Measurements from ENCODE around the gene ARMC8.

Gene ARMC8

GRCh38 chr3:138314751-138315150 lies 127.7 kb downstream of the ARMC8 start:
- TF ChIP-seq, protein P1, sequence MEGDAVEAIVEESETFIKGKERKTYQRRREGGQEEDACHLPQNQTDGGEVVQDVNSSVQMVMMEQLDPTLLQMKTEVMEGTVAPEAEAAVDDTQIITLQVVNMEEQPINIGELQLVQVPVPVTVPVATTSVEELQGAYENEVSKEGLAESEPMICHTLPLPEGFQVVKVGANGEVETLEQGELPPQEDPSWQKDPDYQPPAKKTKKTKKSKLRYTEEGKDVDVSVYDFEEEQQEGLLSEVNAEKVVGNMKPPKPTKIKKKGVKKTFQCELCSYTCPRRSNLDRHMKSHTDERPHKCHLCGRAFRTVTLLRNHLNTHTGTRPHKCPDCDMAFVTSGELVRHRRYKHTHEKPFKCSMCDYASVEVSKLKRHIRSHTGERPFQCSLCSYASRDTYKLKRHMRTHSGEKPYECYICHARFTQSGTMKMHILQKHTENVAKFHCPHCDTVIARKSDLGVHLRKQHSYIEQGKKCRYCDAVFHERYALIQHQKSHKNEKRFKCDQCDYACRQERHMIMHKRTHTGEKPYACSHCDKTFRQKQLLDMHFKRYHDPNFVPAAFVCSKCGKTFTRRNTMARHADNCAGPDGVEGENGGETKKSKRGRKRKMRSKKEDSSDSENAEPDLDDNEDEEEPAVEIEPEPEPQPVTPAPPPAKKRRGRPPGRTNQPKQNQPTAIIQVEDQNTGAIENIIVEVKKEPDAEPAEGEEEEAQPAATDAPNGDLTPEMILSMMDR (IDR thresholded peaks at IDR 0.05; ENCODE audit: control insufficient read depth, insufficient read depth, low read depth, low read length, missing control alignments): no peak
- no peak for DNase-seq (ENCODE audit: low read depth)
- no peak overlapping the region for H3K4me3 ChIP-seq (ENCODE audit: control insufficient read depth, low read depth, low read length)

DNA sequence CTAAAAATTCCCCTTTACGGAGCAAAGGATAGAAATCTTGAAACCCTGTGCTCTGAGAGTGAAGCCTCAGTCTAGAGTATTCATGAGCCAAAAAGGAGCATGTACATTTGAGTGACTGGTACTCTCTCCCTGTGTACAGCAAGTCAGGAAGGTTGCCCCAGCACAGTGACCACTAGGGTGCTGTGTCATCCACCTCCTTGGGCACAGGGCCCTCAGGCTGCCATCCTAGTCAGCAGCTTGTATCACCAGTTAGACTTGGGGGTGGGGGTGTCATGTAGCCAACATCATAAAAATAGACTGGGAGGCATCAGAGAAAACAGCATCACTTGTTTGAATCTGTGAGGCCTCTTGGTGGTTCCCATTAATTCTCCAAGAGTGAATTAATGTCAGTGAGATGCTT lies 130.6 kb downstream of the ARMC8 start:
- TF ChIP-seq, protein P1 (IDR thresholded peaks at IDR 0.05; ENCODE audit: control insufficient read depth, insufficient read depth, low read depth, low read length, missing control alignments): no peak
- no peak for DNase-seq (ENCODE audit: low read depth)
- no peak overlapping the region for H3K4me3 ChIP-seq (ENCODE audit: control insufficient read depth, low read depth, low read length)

GRCh38 chr3:138323971-138324370 lies 136.9 kb downstream of the ARMC8 start:
- TF ChIP-seq, protein P1 (IDR thresholded peaks at IDR 0.05; ENCODE audit: control insufficient read depth, insufficient read depth, low read depth, low read length, missing control alignments): no peak
- no peak overlapping the region for H3K4me3 ChIP-seq (ENCODE audit: control insufficient read depth, low read depth, low read length)
- DNase-seq (ENCODE audit: low read depth): no peak

DNA sequence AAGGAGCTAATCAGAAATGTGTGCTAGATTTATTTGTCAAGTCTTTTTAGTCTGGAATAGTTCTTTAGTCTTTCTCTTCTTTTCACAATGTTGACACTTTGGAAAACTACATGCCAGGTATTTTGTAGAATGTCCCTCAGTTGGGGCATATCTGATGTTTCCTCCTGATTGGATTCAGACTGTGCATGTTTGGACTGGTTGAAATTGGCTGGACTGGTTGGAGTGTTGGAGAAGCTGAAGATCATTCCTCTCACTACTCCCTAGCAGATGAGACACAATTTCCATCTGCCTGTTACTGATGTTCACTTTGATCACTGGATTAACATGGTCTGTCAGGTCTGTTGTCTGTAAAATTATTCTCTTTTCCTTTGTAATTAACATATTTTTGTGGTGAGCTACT lies 138.9 kb downstream of the ARMC8 start:
- DNase-seq (ENCODE audit: low read depth): no peak
- TF ChIP-seq, protein P1 (IDR thresholded peaks at IDR 0.05; ENCODE audit: control insufficient read depth, insufficient read depth, low read depth, low read length, missing control alignments): no peak
- H3K4me3 ChIP-seq (ENCODE audit: control insufficient read depth, low read depth, low read length): no peak overlapping the region

DNA sequence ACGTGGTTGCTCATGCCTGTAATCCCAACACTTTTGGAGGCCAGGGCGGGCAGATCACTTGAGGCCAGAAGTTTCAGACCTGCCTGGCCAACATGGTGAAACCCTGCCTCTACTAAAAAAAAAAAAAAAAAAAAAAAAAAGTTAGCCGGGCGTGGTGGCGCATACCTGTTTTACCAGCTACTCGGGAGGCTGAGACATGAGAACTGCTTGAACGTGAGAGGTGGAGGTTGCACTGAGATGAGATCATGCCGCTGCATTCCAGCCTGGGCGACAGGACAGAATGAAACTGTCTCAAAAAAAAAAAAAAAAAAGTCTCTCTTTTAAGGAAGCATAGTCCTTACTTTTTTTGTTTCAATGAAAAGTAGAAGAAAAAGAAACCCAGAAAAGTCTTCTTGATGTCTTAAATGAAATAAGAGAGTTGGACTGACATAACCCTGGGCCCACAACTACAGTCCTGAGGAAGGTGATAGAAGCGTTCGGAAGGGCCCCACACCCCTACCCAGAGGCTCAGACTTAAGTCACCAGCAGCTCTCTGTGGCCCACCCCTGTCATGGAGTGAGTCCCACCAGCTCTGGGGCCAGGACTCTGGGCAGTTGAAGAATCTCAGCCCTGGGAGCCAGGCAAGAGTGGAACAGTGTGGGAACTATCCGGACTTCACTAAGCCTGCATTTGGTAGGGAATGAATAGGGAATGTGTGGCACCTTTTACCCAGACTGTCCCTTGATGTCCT lies 139.9 kb downstream of the ARMC8 start:
- TF ChIP-seq, protein P1 (IDR thresholded peaks at IDR 0.05; ENCODE audit: control insufficient read depth, insufficient read depth, low read depth, low read length, missing control alignments): no peak
- no peak overlapping the region for H3K4me3 ChIP-seq (ENCODE audit: control insufficient read depth, low read depth, low read length)
- DNase-seq (ENCODE audit: low read depth): no peak

- no peak overlapping the region for H3K4me3 ChIP-seq (ENCODE audit: control insufficient read depth, low read depth, low read length)
- TF ChIP-seq, protein P1 (IDR thresholded peaks at IDR 0.05; ENCODE audit: control insufficient read depth, insufficient read depth, low read depth, low read length, missing control alignments): no peak
- no peak for DNase-seq (ENCODE audit: low read depth)
Observed at GRCh38 chr3:138327831-138328230, 140.7 kb downstream of the ARMC8 start.

Data from AG09309 (cell line).